ENCODE results near the gene FOXR2. TPM values are rescaled to one million over a fixed set of nuclear protein-coding genes. Genes with fewer than 3 reads are reported as not detected.

Gene FOXR2
- total RNA-seq, 1 donor = not detected

DNA sequence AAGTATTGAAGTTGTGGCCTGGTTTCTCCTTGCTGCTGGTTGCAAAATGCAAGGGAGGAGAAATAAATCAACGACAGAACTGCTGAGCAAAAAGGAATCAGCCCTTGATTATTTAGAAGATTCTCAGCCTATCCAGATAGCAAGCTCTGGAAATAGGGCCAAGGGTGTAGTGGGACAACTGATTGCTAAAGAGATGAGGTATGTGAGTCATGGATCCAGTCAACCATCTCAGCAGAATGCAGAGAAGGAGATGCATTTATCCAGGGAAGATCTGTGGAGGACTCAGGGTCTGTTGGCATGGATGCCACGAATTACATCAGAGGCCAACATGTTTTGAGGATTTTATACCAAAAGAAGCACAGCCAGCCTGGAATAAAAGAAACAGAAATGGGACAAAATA, 36.7 kb downstream of the FOXR2 start:
- H3K27ac ChIP-seq (ENCODE audit: low read depth, low read length) = no peak overlapping the region
- H3K9me3 ChIP-seq (ENCODE audit: low read depth, low read length) = no peaks in the 10 kb centered on the region
- H3K36me3 ChIP-seq (ENCODE audit: insufficient read depth, low read length) = no peaks in the 10 kb centered on the region
- no peaks in the 10 kb centered on the region for H3K4me1 ChIP-seq (ENCODE audit: insufficient read depth, low read length)
- no peak for DNase-seq (ENCODE audit: insufficient read length, low spot score, missing footprints)
- no peaks in the 10 kb centered on the region for H3K27me3 ChIP-seq (ENCODE audit: insufficient read depth, low read length)
- no peaks in the 10 kb centered on the region for H3K79me2 ChIP-seq (ENCODE audit: insufficient read depth, low read length)
- no peak overlapping the region for H3K4me2 ChIP-seq (ENCODE audit: insufficient read depth, low read length)
- H3K4me3 ChIP-seq (ENCODE audit: insufficient read depth, low read length) = no peak overlapping the region
- no peak overlapping the region for H2AFZ ChIP-seq (ENCODE audit: low read length)
- H4K20me1 ChIP-seq (ENCODE audit: insufficient read depth, low read length) = no peaks in the 10 kb centered on the region
- TF ChIP-seq, protein P1, sequence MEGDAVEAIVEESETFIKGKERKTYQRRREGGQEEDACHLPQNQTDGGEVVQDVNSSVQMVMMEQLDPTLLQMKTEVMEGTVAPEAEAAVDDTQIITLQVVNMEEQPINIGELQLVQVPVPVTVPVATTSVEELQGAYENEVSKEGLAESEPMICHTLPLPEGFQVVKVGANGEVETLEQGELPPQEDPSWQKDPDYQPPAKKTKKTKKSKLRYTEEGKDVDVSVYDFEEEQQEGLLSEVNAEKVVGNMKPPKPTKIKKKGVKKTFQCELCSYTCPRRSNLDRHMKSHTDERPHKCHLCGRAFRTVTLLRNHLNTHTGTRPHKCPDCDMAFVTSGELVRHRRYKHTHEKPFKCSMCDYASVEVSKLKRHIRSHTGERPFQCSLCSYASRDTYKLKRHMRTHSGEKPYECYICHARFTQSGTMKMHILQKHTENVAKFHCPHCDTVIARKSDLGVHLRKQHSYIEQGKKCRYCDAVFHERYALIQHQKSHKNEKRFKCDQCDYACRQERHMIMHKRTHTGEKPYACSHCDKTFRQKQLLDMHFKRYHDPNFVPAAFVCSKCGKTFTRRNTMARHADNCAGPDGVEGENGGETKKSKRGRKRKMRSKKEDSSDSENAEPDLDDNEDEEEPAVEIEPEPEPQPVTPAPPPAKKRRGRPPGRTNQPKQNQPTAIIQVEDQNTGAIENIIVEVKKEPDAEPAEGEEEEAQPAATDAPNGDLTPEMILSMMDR (IDR thresholded peaks at IDR 0.05; ENCODE audit: extremely low read depth, low read depth, low read length) = no peak

- Histone ChIP-seq H3K4me3 (ENCODE audit: insufficient read depth, low read length) (no peak overlapping the region), H4K20me1 (ENCODE audit: insufficient read depth, low read length) (no peaks in the 10 kb centered on the region), H3K4me2 (ENCODE audit: insufficient read depth, low read length) (no peak overlapping the region), H2AFZ (ENCODE audit: low read length) (no peak overlapping the region), H3K27me3 (ENCODE audit: insufficient read depth, low read length) (no peaks in the 10 kb centered on the region), H3K36me3 (ENCODE audit: insufficient read depth, low read length) (no peaks in the 10 kb centered on the region), H3K79me2 (ENCODE audit: insufficient read depth, low read length) (no peaks in the 10 kb centered on the region), H3K27ac (ENCODE audit: low read depth, low read length) (no peak overlapping the region), H3K4me1 (ENCODE audit: insufficient read depth, low read length) (no peaks in the 10 kb centered on the region), H3K9me3 (ENCODE audit: low read depth, low read length) (no peaks in the 10 kb centered on the region)
- TF ChIP-seq, protein P1 (IDR thresholded peaks at IDR 0.05; ENCODE audit: extremely low read depth, low read depth, low read length) = no peak
- no peak for DNase-seq (ENCODE audit: insufficient read length, low spot score, missing footprints)
These were observed 40.4 kb downstream of the FOXR2 start for GRCh38 chrX:55663584-55663983.

GRCh38 chrX:55668084-55668483, 44.9 kb downstream of the FOXR2 start:
- Histone ChIP-seq H3K27ac (ENCODE audit: low read depth, low read length) (no peak overlapping the region), H3K79me2 (ENCODE audit: insufficient read depth, low read length) (no peaks in the 10 kb centered on the region), H3K36me3 (ENCODE audit: insufficient read depth, low read length) (no peaks in the 10 kb centered on the region), H2AFZ (ENCODE audit: low read length) (no peak overlapping the region), H3K4me3 (ENCODE audit: insufficient read depth, low read length) (no peak overlapping the region), H3K27me3 (ENCODE audit: insufficient read depth, low read length) (no peaks in the 10 kb centered on the region), H4K20me1 (ENCODE audit: insufficient read depth, low read length) (no peaks in the 10 kb centered on the region), H3K4me1 (ENCODE audit: insufficient read depth, low read length) (no peaks in the 10 kb centered on the region), H3K9me3 (ENCODE audit: low read depth, low read length) (no peaks in the 10 kb centered on the region), H3K4me2 (ENCODE audit: insufficient read depth, low read length) (no peak overlapping the region)
- TF ChIP-seq, protein P1 (IDR thresholded peaks at IDR 0.05; ENCODE audit: extremely low read depth, low read depth, low read length) = no peak
- no peak for DNase-seq (ENCODE audit: insufficient read length, low spot score, missing footprints)

Small RNAs within 50 kb of the gene (small RNA-seq; reads per million reads assigned to genes)
- not detected for gene RF00019

Other genes starting within 250 kb of the FOXR2 start
- gene MAGEH1, start 171.3 kb upstream of the FOXR2 start, total RNA-seq = 25.0 and 29.8 TPM in 2 replicates
- gene USP51, start 133.6 kb upstream of the FOXR2 start, total RNA-seq = 2.9 and 4.3 TPM in 2 replicates
- gene RRAGB, start 94.3 kb downstream of the FOXR2 start, total RNA-seq = 33.9 and 34.0 TPM in 2 replicates

Data from osteoblast (primary cell).